OCI-LY7 (cell line): ENCODE results near the gene SOX13. TPM values are rescaled to one million over a fixed set of nuclear protein-coding genes. Genes with fewer than 3 reads are reported as not detected.

Experiments used
- Bru-seq: library from RNA; stranded (reverse); fragments of 400-500 nt; gene quantifications from one replicate; lab custom pipeline; 2021; lab: Mats Ljungman, UMichigan
- BruChase-seq, 2 experiments: library from RNA; stranded (reverse); fragments of 400-500 nt; gene quantifications; one replicate each; lab custom pipeline; 2021; lab: Mats Ljungman, UMichigan
- BruUV-seq: library from RNA; stranded (reverse); fragments of 400-500 nt; replicated peaks from 2 replicates; lab custom pipeline; 2021; lab: Mats Ljungman, UMichigan
- CTCF ChIA-PET: fragments of 300-600 bp; sonication (Branson Sonifier 250); formaldehyde crosslinking; loops from one replicate; lab custom pipeline; 2022; ENCODE audit warnings: antibody characterized with exemption; ENCODE audit not compliant: unreplicated experiment; lab: Charles Lee
- POLR2A ChIA-PET: fragments of 300-600 bp; sonication (Branson Sonifier 250); formaldehyde crosslinking; loops from one replicate; lab custom pipeline; 2022; ENCODE audit warnings: antibody characterized with exemption; lab: Charles Lee
- DNase-seq: peaks from one replicate; pipeline ENCODE4 v3.0.0-alpha.2; 2015; ENCODE audit warnings: low spot score
- H2AFZ ChIP-seq: fragments of 200-600 bp; sonication (generic), shearing (Covaris generic); 2 replicates; pipeline ENCODE4 v1.6.1; 2014; ENCODE audit warnings: mild to moderate bottlenecking, antibody characterized with exemption, low read length, moderate library complexity
- H3K27ac ChIP-seq: fragments of 200-600 bp; sonication (generic); 2 replicates; pipeline ENCODE4 v1.5.1; 2014; ENCODE audit warnings: mixed run types, low read depth, mild to moderate bottlenecking, moderate library complexity, low read length, inconsistent platforms; ENCODE audit not compliant: poor library complexity, severe bottlenecking
- H3K36me3 ChIP-seq: fragments of 200-600 bp; sonication (generic); 2 replicates; pipeline ENCODE4 v1.6.1; 2014; ENCODE audit warnings: mild to moderate bottlenecking, antibody characterized with exemption, low read length, moderate library complexity, mixed read lengths; ENCODE audit not compliant: insufficient read depth
- H3K4me1 ChIP-seq: fragments of 200-600 bp; sonication (generic); 2 replicates; pipeline ENCODE4 v1.5.1; 2014; ENCODE audit warnings: mild to moderate bottlenecking, low read length; ENCODE audit not compliant: insufficient read depth, poor library complexity, severe bottlenecking
- H3K4me2 ChIP-seq: fragments of 200-600 bp; sonication (generic); 2 replicates; pipeline ENCODE4 v1.6.1; 2014; ENCODE audit warnings: mild to moderate bottlenecking, low read length
- H3K4me3 ChIP-seq: fragments of 200-600 bp; sonication (generic); 2 replicates; pipeline ENCODE4 v1.5.1; 2014; ENCODE audit warnings: mild to moderate bottlenecking, low read depth, low read length; ENCODE audit not compliant: poor library complexity, severe bottlenecking
- H3K79me2 ChIP-seq: fragments of 200-600 bp; sonication (generic); 2 replicates; pipeline ENCODE4 v1.6.1; 2016; ENCODE audit warnings: low read depth, mild to moderate bottlenecking, low read length, moderate library complexity, mixed read lengths; ENCODE audit not compliant: insufficient read depth
- H3K9me2 ChIP-seq: fragments of 200-600 bp; sonication (generic); 2 replicates; pipeline ENCODE4 v1.6.1; 2016; ENCODE audit warnings: mild to moderate bottlenecking, low read length, mixed read lengths; ENCODE audit not compliant: insufficient read depth
- H3K9me3 ChIP-seq: fragments of 200-600 bp; sonication (generic); 2 replicates; pipeline ENCODE4 v1.6.1; 2014; ENCODE audit warnings: mild to moderate bottlenecking, mixed run types, low read length, mixed read lengths
- H4K20me1 ChIP-seq: fragments of 200-600 bp; sonication (generic); 2 replicates; pipeline ENCODE4 v1.6.1; 2014; ENCODE audit warnings: mild to moderate bottlenecking, antibody characterized with exemption, low read length, moderate library complexity, mixed read lengths; ENCODE audit not compliant: insufficient read depth
- CTCF ChIP-seq: fragments of 200-600 bp; sonication (generic); conservative IDR thresholded peaks from 2 replicates; pipeline ENCODE4 v1.5.1; 2014; ENCODE audit warnings: mild to moderate bottlenecking, antibody characterized with exemption, low read length, moderate library complexity, mixed read lengths
- EZH2phosphoT487 ChIP-seq: fragments of 200-600 bp; sonication (generic); IDR thresholded peaks from 2 replicates; pipeline ENCODE4 v1.6.1; 2018; ENCODE audit warnings: low read depth, borderline replicate concordance, mild to moderate bottlenecking, mixed run types, antibody characterized with exemption, low read length, moderate library complexity, mixed read lengths
- intact Hi-C: fragments of 100-400 bp; cut with micrococcal nuclease; formaldehyde crosslinking; loops from one replicate; pipeline ENCODE4 v1.10.0; 2022; ENCODE audit not compliant: unreplicated experiment
- long read RNA-seq: library from polyadenylated mRNA; stranded (forward); transcript quantifications from one replicate; pipeline ENCODE4 v2.0.0, GENCODE V29; 2022
- total RNA-seq, 2 experiments: library from RNA; depleted of rRNA in 1 of 2; stranded (reverse); fragments of >200 nt in 1 of 2; shearing (Covaris generic) in 1 of 2; gene quantifications; 2 replicates each; pipeline ENCODE4 v1.2.3, GENCODE V29; 2014 to 2022

SOX13 gene
- total RNA-seq (2014; rRNA removed; shearing (Covaris generic)) (not detected in 2 replicates), total RNA-seq (2022) (0.27 and 0.53 TPM in 2 replicates), Bru-seq, nascent RNA (percentile 5 among the genes with signal in this experiment), BruChase-seq, experiment 1, labeled RNA remaining after a 6-hour chase (percentile 5 among the genes with signal in this experiment), BruChase-seq, experiment 2, labeled RNA remaining after a 2-hour chase (percentile 10 among the genes with signal in this experiment)
- long read RNA-seq, partial matches to known transcripts, result 1 of 1 reads
- long read RNA-seq, other reads (novel, unspliced or antisense), result 0 of 1 reads

- Histone ChIP-seq H3K36me3 (no peaks in the 10 kb centered on the region), H2AFZ (no peak within 1 kb of the TSS), H4K20me1 (no peaks in the 10 kb centered on the region), H3K9me2 (no peaks in the 10 kb centered on the region), H3K4me1 (no peaks in the 10 kb centered on the region), H3K79me2 (no peaks in the 10 kb centered on the region), H3K9me3 (no peaks in the 10 kb centered on the region), H3K27ac (no peak within 1 kb of the TSS), H3K4me2 (no peak within 1 kb of the TSS), H3K4me3 (no peak within 1 kb of the TSS)
- intact Hi-C loops, result no loop called here
- DNase-seq, result no peak
- no TSS peak for BruUV-seq
- ChIA-PET CTCF (no interaction called here), POLR2A (no interaction called here)
- TF ChIP-seq EZH2phosphoT487 (no peak), CTCF (no peak)
These were observed at the start of gene SOX13 for GRCh38 chr1:204072931-204073836. SOX13 (plus strand) TSS chr1:204073115; CDS start chr1:204112916, 39,801 bp downstream.

- no peaks in the 10 kb centered on the region for H4K20me1 ChIP-seq
- DNase-seq, result no peak
- H3K4me2 ChIP-seq, result no peak overlapping the region
- CTCF ChIA-PET, result no interaction called here
- no peaks in the 10 kb centered on the region for H3K79me2 ChIP-seq
- H3K4me3 ChIP-seq, result no peak overlapping the region
- intact Hi-C loops, result no loop called here
- no TSS peak for BruUV-seq
- H3K36me3 ChIP-seq, result no peaks in the 10 kb centered on the region
- POLR2A ChIA-PET, result interaction anchor here (0.6 kb wide), 1 partner anchor 71 kb away, joined by 4 read pairs; no protein-coding TSS in a partner anchor
- no peaks in the 10 kb centered on the region for H3K4me1 ChIP-seq
- H3K9me2 ChIP-seq, result no peaks in the 10 kb centered on the region
- TF ChIP-seq EZH2phosphoT487 (no peak), CTCF (no peak)
- no peaks in the 10 kb centered on the region for H3K9me3 ChIP-seq
- H2AFZ ChIP-seq, result no peak overlapping the region
- H3K27ac ChIP-seq, result no peak overlapping the region
These were observed 46.8 kb upstream of the SOX13 start for GRCh38 chr1:204025917-204026707.
